Keratinocyte (primary cell): ENCODE data around the gene MLLT6. TPM values are rescaled to one million over a fixed set of nuclear protein-coding genes. Genes with fewer than 3 reads are reported as not detected.

ENCODE experiments used
- DNase-seq: peaks from one replicate; pipeline ENCODE4 v3.0.0-alpha.2; 2011; ENCODE audit warnings: low read depth, missing footprints, low spot score
- FAIRE-seq: peaks from 2 replicates; lab custom pipeline; 2011; peaks lifted over from hg19 to GRCh38; lab: Jason Lieb, UNC
- H2AFZ ChIP-seq: 2 replicates; pipeline ENCODE4 v1.6.0; 2012; ENCODE audit warnings: low read length, control low read depth, inconsistent platforms; ENCODE audit not compliant: control insufficient read depth
- H3K27ac ChIP-seq: 2 replicates; pipeline ENCODE4 v1.5.1; 2011; ENCODE audit warnings: low read length; ENCODE audit not compliant: control insufficient read depth, insufficient read depth
- H3K27me3 ChIP-seq: 3 replicates; pipeline ENCODE4 v1.6.0; 2011; ENCODE audit warnings: low read length; ENCODE audit not compliant: control insufficient read depth, insufficient read depth; ENCODE audit errors: extremely low read depth
- H3K36me3 ChIP-seq, 2 experiments: 2 replicates in 1 of 2; 3 replicates in 1 of 2; pipeline ENCODE4 v1.5.1; 2011; ENCODE audit warnings: low read length in 2 of 2, mild to moderate bottlenecking in 1 of 2; ENCODE audit not compliant: control insufficient read depth in 2 of 2, insufficient read depth in 2 of 2; ENCODE audit errors: extremely low read depth in 1 of 2
- H3K4me1 ChIP-seq: 3 replicates; pipeline ENCODE4 v1.5.1; 2011; ENCODE audit warnings: low read length; ENCODE audit not compliant: control insufficient read depth, insufficient read depth; ENCODE audit errors: extremely low read depth
- H3K4me2 ChIP-seq: 3 replicates; pipeline ENCODE4 v1.6.0; 2011; ENCODE audit warnings: low read depth, low read length; ENCODE audit not compliant: control insufficient read depth, insufficient read depth; ENCODE audit errors: extremely low read depth
- H3K4me3 ChIP-seq, 3 experiments: fragments of 200-600 bp in 1 of 3; sonication (generic) in 1 of 3; 2 replicates in 2 of 3; 3 replicates in 1 of 3; pipeline ENCODE4 v1.5.1; 2011 to 2016; ENCODE audit warnings: low read length in 3 of 3, mild to moderate bottlenecking in 3 of 3, control low read depth in 2 of 3, inconsistent platforms in 1 of 3, low read depth in 1 of 3, mixed read lengths in 1 of 3, mixed run types in 1 of 3, moderate library complexity in 1 of 3; ENCODE audit not compliant: control insufficient read depth in 2 of 3, insufficient read depth in 2 of 3; ENCODE audit errors: extremely low read depth in 1 of 3
- H3K79me2 ChIP-seq: 2 replicates; pipeline ENCODE4 v1.6.0; 2012; ENCODE audit warnings: low read length; ENCODE audit not compliant: control insufficient read depth, insufficient read depth
- H3K9ac ChIP-seq: 3 replicates; pipeline ENCODE4 v1.6.0; 2011; ENCODE audit warnings: low read length; ENCODE audit not compliant: control insufficient read depth, insufficient read depth; ENCODE audit errors: extremely low read depth
- H3K9me1 ChIP-seq: 3 replicates; pipeline ENCODE4 v1.6.0; 2011; ENCODE audit warnings: low read length; ENCODE audit not compliant: control insufficient read depth, insufficient read depth; ENCODE audit errors: extremely low read depth
- H3K9me3 ChIP-seq: 2 replicates; pipeline ENCODE4 v1.5.1; 2012; ENCODE audit warnings: low read depth, low read length; ENCODE audit not compliant: control insufficient read depth
- H4K20me1 ChIP-seq: 3 replicates; pipeline ENCODE4 v1.6.0; 2011; ENCODE audit warnings: low read length; ENCODE audit not compliant: control insufficient read depth, insufficient read depth; ENCODE audit errors: extremely low read depth
- CTCF ChIP-seq, 3 experiments: IDR thresholded peaks in 1 of 3; conservative IDR thresholded peaks in 1 of 3; optimal IDR thresholded peaks in 1 of 3; 2 replicates in 2 of 3; 3 replicates in 1 of 3; pipeline versions ENCODE3 to v1.5.1; 2011; ENCODE audit warnings: low read length in 3 of 3, mild to moderate bottlenecking in 3 of 3, moderate library complexity in 2 of 3, control low read depth in 1 of 3, inconsistent platforms in 1 of 3; ENCODE audit not compliant: insufficient read depth in 2 of 3; ENCODE audit errors: extremely low read depth in 1 of 3
- EZH2 ChIP-seq: IDR thresholded peaks from one replicate; pipeline ENCODE4 v1.6.1; 2012; ENCODE audit warnings: inconsistent platforms, mild to moderate bottlenecking, low read length, moderate library complexity
- dilution Hi-C: fragments of 300-500 bp; cut with MboI; formaldehyde crosslinking; loops from one replicate; pipeline ENCODE4 v1.7.0; 2020; ENCODE audit warnings: low sequenced_read_pairs; ENCODE audit not compliant: extremely low pct_ligation_motif_present
- polyA plus RNA-seq, 5 experiments: library from polyadenylated mRNA; depleted of rRNA in 3 of 5; stranded (reverse) in 3 of 5; stranded (forward) in 1 of 5; unstranded in 1 of 5; fragments of >200 nt; gene quantifications; 1 replicate in 1 of 5; 2 replicates in 3 of 5; 3 replicates in 1 of 5; pipeline versions ENCODE4 v1.2.1 to v1.2.3, GENCODE V29; 2011 to 2012; ENCODE audit warnings: missing spikeins in 2 of 5, low read depth in 1 of 5, low replicate concordance in 1 of 5

Gene MLLT6
- polyA plus RNA-seq, 1 donor (not counting 4 experiments of a cell fraction or from before 2014, with no cell fraction given): 17.4 TPM

GRCh38 chr17:38677819-38678218, 27.3 kb upstream of the MLLT6 start:
- Histone ChIP-seq H2AFZ (no peak overlapping the region), H3K36me3 (no peaks in the 10 kb centered on the region), H3K79me2 (no peaks in the 10 kb centered on the region), H3K9ac (no peak overlapping the region), H3K9me3 (no peaks in the 10 kb centered on the region), H3K4me2 (no peak overlapping the region), H3K27ac (no peak overlapping the region), H4K20me1 (no peaks in the 10 kb centered on the region), H3K4me3 (no peak overlapping the region), H3K9me1 (no peaks in the 10 kb centered on the region), H3K27me3 (no peaks in the 10 kb centered on the region), H3K4me1 (peaks cover 8% of the 10 kb centered on the region)
- dilution Hi-C loops: no loop called here
- DNase-seq (no peak), FAIRE-seq (no peak)
- TF ChIP-seq EZH2 (no peak), CTCF (optimal IDR thresholded peaks at IDR 0.05 in 1 of 3, IDR thresholded peaks at IDR 0.05 in 1 of 3, conservative IDR thresholded peaks at IDR 0.05 in 1 of 3; ENCODE audit: extremely low read depth in 1 of 3, insufficient read depth in 2 of 3, low read length in 3 of 3) (no peak)

GRCh38 chr17:38681096-38681495, 24.0 kb upstream of the MLLT6 start:
- Histone ChIP-seq H3K4me3 (no peak overlapping the region), H3K9me3 (no peaks in the 10 kb centered on the region), H3K9me1 (no peaks in the 10 kb centered on the region), H3K9ac (no peak overlapping the region), H4K20me1 (no peaks in the 10 kb centered on the region), H3K27ac (no peak overlapping the region), H3K4me1 (peaks cover 5% of the 10 kb centered on the region), H3K4me2 (no peak overlapping the region), H3K36me3 (no peaks in the 10 kb centered on the region), H3K79me2 (no peaks in the 10 kb centered on the region), H3K27me3 (peaks cover 8% of the 10 kb centered on the region), H2AFZ (no peak overlapping the region)
- TF ChIP-seq EZH2: no peak
- no peak for TF ChIP-seq CTCF (optimal IDR thresholded peaks at IDR 0.05 in 1 of 3, IDR thresholded peaks at IDR 0.05 in 1 of 3, conservative IDR thresholded peaks at IDR 0.05 in 1 of 3; ENCODE audit: extremely low read depth in 1 of 3, insufficient read depth in 2 of 3, low read length in 3 of 3)
- DNase-seq (no peak), FAIRE-seq (no peak)
- dilution Hi-C loops: no loop called here
